ENCODE data around the gene ESRRB.

GRCh38 chr14:76491172-76491930, 115.4 kb downstream of the ESRRB start:
- TF ChIP-seq RXRA (IDR thresholded peaks at IDR 0.05; ENCODE audit: borderline replicate concordance, low read depth) (no peak), EZH2phosphoT487 (IDR thresholded peaks at IDR 0.05; ENCODE audit: borderline replicate concordance, low read depth) (no peak), GABPA (IDR thresholded peaks at IDR 0.05; ENCODE audit: low read depth) (no peak), POLR2AphosphoS5 (IDR thresholded peaks at IDR 0.05; ENCODE audit: low read depth, low read length) (no peak), NRF1 (IDR thresholded peaks at IDR 0.05; ENCODE audit: low read depth, low read length) (no peak), RAD21 (IDR thresholded peaks at IDR 0.05; ENCODE audit: low read length) (no peak), YY1 (IDR thresholded peaks at IDR 0.05; ENCODE audit: low read depth) (no peak), EP300 (IDR thresholded peaks at IDR 0.05; ENCODE audit: borderline replicate concordance in 1 of 2, low read depth in 1 of 2, low read length in 1 of 2) (no peak), REST (IDR thresholded peaks at IDR 0.05; ENCODE audit: low read depth, low read length) (no peak), TCF12 (IDR thresholded peaks at IDR 0.05) (no peak)
- TF ChIP-seq, protein P1, sequence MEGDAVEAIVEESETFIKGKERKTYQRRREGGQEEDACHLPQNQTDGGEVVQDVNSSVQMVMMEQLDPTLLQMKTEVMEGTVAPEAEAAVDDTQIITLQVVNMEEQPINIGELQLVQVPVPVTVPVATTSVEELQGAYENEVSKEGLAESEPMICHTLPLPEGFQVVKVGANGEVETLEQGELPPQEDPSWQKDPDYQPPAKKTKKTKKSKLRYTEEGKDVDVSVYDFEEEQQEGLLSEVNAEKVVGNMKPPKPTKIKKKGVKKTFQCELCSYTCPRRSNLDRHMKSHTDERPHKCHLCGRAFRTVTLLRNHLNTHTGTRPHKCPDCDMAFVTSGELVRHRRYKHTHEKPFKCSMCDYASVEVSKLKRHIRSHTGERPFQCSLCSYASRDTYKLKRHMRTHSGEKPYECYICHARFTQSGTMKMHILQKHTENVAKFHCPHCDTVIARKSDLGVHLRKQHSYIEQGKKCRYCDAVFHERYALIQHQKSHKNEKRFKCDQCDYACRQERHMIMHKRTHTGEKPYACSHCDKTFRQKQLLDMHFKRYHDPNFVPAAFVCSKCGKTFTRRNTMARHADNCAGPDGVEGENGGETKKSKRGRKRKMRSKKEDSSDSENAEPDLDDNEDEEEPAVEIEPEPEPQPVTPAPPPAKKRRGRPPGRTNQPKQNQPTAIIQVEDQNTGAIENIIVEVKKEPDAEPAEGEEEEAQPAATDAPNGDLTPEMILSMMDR (IDR thresholded peaks at IDR 0.05) = no peak
- TF ChIP-seq, protein P2, sequence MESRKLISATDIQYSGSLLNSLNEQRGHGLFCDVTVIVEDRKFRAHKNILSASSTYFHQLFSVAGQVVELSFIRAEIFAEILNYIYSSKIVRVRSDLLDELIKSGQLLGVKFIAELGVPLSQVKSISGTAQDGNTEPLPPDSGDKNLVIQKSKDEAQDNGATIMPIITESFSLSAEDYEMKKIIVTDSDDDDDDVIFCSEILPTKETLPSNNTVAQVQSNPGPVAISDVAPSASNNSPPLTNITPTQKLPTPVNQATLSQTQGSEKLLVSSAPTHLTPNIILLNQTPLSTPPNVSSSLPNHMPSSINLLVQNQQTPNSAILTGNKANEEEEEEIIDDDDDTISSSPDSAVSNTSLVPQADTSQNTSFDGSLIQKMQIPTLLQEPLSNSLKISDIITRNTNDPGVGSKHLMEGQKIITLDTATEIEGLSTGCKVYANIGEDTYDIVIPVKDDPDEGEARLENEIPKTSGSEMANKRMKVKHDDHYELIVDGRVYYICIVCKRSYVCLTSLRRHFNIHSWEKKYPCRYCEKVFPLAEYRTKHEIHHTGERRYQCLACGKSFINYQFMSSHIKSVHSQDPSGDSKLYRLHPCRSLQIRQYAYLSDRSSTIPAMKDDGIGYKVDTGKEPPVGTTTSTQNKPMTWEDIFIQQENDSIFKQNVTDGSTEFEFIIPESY (IDR thresholded peaks at IDR 0.05; ENCODE audit: borderline replicate concordance, low read depth) = no peak
